Uterus (tissue), 2 donors: Measurements from ENCODE around the gene TRIM24.

Experiments
- POLR2A ChIP-seq, 2 donors: fragments of 450-650 bp; IDR thresholded peaks; one replicate each; pipeline ENCODE4 v1.6.1; 2016; ENCODE audit warnings: antibody characterized with exemption in 2 of 2, mild to moderate bottlenecking in 1 of 2, moderate library complexity in 1 of 2
- TF ChIP-seq, protein P1 (sequence below), 4 experiments: fragments of 200-600 bp in 2 of 4; fragments of 450-650 bp in 2 of 4; sonication (generic) in 2 of 4; IDR thresholded peaks; one replicate each; pipeline ENCODE4 v1.5.1; 2016 to 2019; ENCODE audit warnings: antibody characterized with exemption in 4 of 4, mild to moderate bottlenecking in 2 of 4, moderate library complexity in 1 of 4

DNA sequence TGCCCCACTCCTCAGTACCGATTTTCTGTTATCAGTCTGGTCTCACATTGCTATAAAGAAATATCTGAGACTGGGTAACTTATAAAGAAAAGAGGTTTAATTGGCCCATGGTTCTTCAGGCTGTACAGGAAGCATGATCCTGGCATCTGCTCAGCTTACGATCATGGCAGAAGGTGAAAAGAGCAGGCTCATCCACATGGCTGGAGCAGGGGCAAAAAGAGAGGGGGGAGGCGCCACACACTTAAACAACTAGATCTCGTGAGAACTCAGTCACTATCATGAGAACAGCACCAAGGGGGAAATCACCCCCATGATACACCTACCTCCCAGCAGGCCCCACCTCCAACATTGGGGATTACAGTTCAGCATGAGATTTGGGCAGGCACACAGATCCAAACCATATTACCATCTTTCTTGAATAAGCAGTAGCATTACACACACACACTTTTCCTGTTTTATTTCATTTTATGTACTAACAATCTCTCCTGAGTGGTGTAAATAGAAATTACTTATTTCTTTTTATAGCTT, 53.3 kb downstream of the TRIM24 start:
- TF ChIP-seq POLR2A (IDR thresholded peaks at IDR 0.05) = no peak
- TF ChIP-seq, protein P1, sequence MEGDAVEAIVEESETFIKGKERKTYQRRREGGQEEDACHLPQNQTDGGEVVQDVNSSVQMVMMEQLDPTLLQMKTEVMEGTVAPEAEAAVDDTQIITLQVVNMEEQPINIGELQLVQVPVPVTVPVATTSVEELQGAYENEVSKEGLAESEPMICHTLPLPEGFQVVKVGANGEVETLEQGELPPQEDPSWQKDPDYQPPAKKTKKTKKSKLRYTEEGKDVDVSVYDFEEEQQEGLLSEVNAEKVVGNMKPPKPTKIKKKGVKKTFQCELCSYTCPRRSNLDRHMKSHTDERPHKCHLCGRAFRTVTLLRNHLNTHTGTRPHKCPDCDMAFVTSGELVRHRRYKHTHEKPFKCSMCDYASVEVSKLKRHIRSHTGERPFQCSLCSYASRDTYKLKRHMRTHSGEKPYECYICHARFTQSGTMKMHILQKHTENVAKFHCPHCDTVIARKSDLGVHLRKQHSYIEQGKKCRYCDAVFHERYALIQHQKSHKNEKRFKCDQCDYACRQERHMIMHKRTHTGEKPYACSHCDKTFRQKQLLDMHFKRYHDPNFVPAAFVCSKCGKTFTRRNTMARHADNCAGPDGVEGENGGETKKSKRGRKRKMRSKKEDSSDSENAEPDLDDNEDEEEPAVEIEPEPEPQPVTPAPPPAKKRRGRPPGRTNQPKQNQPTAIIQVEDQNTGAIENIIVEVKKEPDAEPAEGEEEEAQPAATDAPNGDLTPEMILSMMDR (IDR thresholded peaks at IDR 0.05) = no peak
